ENCODE measurements around the gene ELMO1.

DNA sequence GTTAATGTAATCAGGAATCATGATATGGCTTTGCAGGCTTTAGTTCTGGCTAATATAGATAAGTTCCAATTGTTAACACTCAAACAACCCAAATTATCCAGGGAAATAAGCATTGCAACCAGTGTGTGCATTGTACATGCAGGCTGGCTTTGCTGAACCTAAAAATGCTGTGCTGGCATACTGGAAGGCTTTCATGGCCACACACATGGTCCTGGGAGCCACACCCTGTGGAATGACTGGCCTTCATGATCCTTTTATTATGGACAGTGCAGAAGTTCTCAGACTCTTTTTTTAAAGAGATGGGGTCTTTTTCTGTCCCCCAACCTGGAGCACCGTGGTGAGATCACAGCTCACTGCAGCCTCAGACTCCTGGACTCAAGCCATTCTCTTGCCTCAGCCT lies 5.0 kb downstream of the ELMO1 start:
- TF ChIP-seq POLR2A (IDR thresholded peaks at IDR 0.05; ENCODE audit: low read length), result no peak
- no peak for TF ChIP-seq GATA1 (IDR thresholded peaks at IDR 0.05; ENCODE audit: low read depth, low read length)
